Measurements from ENCODE around the gene FOLR3. TPM values are rescaled to one million over a fixed set of nuclear protein-coding genes. Genes with fewer than 3 reads are reported as not detected.

Gene FOLR3
- total and polyA plus RNA-seq, 8 donors: 0.40 TPM; not detected in 7

DNA sequence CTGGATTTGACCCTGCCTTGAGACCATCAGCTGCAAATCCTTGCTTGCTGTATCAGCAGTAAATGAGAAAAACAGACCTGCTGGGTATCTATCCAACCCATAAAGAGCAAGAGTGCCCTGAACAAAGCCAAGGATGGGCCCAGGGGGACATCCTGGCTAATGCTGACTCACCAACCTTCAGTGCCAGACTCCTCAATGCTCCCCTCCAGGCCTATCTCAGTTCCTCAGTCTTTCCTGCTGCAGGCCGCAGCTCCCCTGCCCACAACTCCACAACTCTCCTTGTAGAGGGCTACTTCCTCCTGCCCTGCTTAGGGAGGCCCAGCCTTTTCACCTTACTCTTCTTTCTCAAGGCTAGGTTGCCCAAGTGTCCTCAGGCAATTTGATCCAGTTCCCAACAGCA is 35.1 kb upstream of the FOLR3 start:
- Histone ChIP-seq H3K36me3 (peaks cover 5 to 20% (median 18%) of the 10 kb centered on the region in 3 donors), H3K4me1 (peaks cover 11 to 21% (median 13%) of the 10 kb centered on the region in 3 donors), H3K4me3 (no peak overlapping the region), H3K9me3 (no peaks in the 10 kb centered on the region), H3K27ac (no peak overlapping the region), H3K27me3 (no peaks in the 10 kb centered on the region)
- WGBS, 2 donors: 80 to 88% methylated on average over 1 of the region's 1 CpG
- TF ChIP-seq, protein P1, sequence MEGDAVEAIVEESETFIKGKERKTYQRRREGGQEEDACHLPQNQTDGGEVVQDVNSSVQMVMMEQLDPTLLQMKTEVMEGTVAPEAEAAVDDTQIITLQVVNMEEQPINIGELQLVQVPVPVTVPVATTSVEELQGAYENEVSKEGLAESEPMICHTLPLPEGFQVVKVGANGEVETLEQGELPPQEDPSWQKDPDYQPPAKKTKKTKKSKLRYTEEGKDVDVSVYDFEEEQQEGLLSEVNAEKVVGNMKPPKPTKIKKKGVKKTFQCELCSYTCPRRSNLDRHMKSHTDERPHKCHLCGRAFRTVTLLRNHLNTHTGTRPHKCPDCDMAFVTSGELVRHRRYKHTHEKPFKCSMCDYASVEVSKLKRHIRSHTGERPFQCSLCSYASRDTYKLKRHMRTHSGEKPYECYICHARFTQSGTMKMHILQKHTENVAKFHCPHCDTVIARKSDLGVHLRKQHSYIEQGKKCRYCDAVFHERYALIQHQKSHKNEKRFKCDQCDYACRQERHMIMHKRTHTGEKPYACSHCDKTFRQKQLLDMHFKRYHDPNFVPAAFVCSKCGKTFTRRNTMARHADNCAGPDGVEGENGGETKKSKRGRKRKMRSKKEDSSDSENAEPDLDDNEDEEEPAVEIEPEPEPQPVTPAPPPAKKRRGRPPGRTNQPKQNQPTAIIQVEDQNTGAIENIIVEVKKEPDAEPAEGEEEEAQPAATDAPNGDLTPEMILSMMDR (IDR thresholded peaks at IDR 0.05): no peak
- intact Hi-C loops (cut with DNase I): no loop called here
- DNase-seq: no peak
- no peak for ATAC-seq
- FAIRE-seq: no peak

GRCh38 chr11:72102162-72102561 is 33.4 kb upstream of the FOLR3 start:
- no peak for FAIRE-seq
- H3K27ac ChIP-seq: peak overlapping the region; percentile 87 to 94 (median 91)
- TF ChIP-seq, protein P1 (IDR thresholded peaks at IDR 0.05): no peak
- WGBS, 2 donors: 27 to 33% methylated on average over 4 of the region's 4 CpGs
- H3K9me3 ChIP-seq: no peaks in the 10 kb centered on the region
- intact Hi-C loops (cut with DNase I): no loop called here
- H3K27me3 ChIP-seq: no peaks in the 10 kb centered on the region
- H3K36me3 ChIP-seq: peaks cover 2 to 18% (median 18%) of the 10 kb centered on the region in 3 donors
- DNase-seq: no peak
- H3K4me3 ChIP-seq: peak overlapping the region; percentile 73 to 91 (median 86)
- no peak for ATAC-seq
- H3K4me1 ChIP-seq: peaks cover 11 to 21% (median 13%) of the 10 kb centered on the region in 3 donors

DNA sequence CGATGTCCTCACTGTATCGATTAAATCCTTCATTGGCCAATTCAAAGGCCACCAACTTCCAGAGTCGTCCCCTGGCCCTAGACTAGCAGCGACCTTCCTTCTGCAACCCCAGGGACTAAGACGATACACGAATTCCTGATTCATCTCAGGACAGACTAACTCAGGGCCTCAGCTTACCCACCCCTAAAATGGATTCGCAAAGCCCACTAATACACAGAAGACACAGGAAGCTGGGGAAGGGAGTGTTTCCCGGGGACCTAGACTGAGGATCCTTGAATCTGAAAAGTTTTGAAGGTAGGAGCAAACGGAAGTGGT is 32.9 kb upstream of the FOLR3 start:
- Histone ChIP-seq H3K4me1 (peaks cover 11 to 21% (median 13%) of the 10 kb centered on the region in 3 donors), H3K9me3 (no peaks in the 10 kb centered on the region), H3K27me3 (no peaks in the 10 kb centered on the region), H3K36me3 (peaks cover 0 to 14% (median 14%) of the 10 kb centered on the region in 3 donors), H3K27ac (peak overlapping the region; percentile 87 to 94 (median 91)), H3K4me3 (peak overlapping the region; percentile 73 to 91 (median 86))
- no peak for DNase-seq
- intact Hi-C loops (cut with DNase I): no loop called here
- peak in 1 of 4 donors; percentile 5 for ATAC-seq
- no peak for FAIRE-seq
- 1% methylated on average over 9 of the region's 9 CpGs for WGBS, 2 donors
- TF ChIP-seq, protein P1 (IDR thresholded peaks at IDR 0.05): no peak

DNA sequence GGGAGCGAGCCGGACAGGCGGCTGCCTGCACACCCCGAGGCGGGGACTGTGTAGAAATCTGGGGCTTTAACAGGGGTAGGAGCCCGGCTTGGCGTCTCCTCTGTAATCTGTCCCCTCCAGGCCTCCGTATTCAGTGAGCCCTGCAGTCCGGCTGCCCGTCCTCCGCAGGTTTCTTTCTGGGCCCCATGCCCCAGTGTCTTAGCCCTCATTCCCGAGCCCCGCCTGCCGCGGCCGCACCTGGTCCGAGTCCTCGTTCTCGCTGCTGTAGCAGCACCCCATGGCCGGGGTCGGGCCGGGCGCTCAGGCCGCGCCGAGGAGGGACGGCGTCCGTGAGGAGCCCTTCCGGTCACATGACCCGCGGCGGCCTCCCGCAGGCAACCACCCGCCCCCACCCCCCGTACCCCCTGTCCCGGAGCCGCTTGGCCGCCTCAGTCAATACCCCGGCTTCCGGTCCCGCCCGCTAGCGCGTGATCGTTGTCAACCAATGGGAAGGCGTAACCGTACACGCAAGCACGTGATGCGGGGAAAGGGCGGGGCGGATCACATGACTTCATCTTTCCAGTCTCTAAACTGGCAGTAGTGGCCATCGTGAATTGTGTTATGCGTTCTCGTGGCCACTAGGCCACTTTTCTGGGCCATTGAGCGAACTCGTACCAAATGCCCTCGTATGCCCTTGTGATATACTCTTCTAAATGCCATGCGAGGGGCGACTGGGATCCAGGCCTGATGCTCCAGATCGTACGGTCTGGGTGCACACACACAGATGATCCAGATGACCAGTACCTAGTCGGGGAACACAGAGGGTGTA is 32.4 kb upstream of the FOLR3 start, which contains the start of gene LAMTOR1:
TSS of gene LAMTOR1 (minus strand) at position 352 of the 808 bp plus-strand sequence. CDS start at position 279, 73 bp downstream.
- intact Hi-C loops (cut with DNase I): no loop called here
- 1 to 3% methylated on average over 63 to 64 of the region's 64 CpGs for WGBS, 2 donors

More for the DNA sequence above, 32.4 kb upstream of the FOLR3 start, which contains the start of gene LAMTOR1:
- DNase-seq (peak; percentile 97 to 100 (median 99)), FAIRE-seq (no peak), ATAC-seq (peak; percentile 97 to 99 (median 99))
- Histone ChIP-seq H3K27me3 (no peaks in the 10 kb centered on the region), H3K27ac (peak within 1 kb of the TSS; percentile 87 to 94 (median 91)), H3K36me3 (peaks cover 0 to 9% (median 8%) of the 10 kb centered on the region in 3 donors), H3K9me3 (no peaks in the 10 kb centered on the region), H3K4me3 (peak within 1 kb of the TSS; percentile 73 to 91 (median 86)), H3K4me1 (peaks cover 11 to 21% (median 13%) of the 10 kb centered on the region in 3 donors)
- TF ChIP-seq, protein P1 (IDR thresholded peaks at IDR 0.05): peak in 3 of 4 donors; percentile 10 to 43 (median 36)
